GM19025 (cell line): ENCODE results near the gene PCDH9.

Experiments
- ATAC-seq: cut with Tn5 transposase; IDR thresholded peaks from one replicate; pipeline ENCODE4 v1.9.1; 2021; ENCODE audit warnings: mild to moderate bottlenecking, low read depth, moderate library complexity; ENCODE audit not compliant: unreplicated experiment

Gene PCDH9

DNA sequence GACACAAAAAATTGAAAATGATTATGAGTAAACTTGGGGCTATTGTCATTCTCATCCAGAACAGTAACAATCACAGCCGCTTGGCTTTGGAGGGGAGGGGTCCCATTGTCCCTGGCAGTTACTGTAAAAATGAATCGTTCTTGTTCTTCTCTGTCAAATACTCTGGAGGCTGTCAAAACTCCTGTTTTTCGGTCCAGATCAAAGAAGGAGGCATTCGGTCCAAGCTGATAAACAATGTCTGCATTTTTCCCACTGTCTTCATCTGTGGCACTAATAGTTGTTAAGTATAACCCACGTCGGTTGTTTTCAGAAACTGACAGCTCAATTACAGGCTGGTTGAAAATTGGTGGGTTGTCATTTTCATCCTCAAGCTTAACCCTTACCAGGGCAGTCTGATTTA lies 3.4 kb downstream of the PCDH9 start:
- no peak for ATAC-seq

DNA sequence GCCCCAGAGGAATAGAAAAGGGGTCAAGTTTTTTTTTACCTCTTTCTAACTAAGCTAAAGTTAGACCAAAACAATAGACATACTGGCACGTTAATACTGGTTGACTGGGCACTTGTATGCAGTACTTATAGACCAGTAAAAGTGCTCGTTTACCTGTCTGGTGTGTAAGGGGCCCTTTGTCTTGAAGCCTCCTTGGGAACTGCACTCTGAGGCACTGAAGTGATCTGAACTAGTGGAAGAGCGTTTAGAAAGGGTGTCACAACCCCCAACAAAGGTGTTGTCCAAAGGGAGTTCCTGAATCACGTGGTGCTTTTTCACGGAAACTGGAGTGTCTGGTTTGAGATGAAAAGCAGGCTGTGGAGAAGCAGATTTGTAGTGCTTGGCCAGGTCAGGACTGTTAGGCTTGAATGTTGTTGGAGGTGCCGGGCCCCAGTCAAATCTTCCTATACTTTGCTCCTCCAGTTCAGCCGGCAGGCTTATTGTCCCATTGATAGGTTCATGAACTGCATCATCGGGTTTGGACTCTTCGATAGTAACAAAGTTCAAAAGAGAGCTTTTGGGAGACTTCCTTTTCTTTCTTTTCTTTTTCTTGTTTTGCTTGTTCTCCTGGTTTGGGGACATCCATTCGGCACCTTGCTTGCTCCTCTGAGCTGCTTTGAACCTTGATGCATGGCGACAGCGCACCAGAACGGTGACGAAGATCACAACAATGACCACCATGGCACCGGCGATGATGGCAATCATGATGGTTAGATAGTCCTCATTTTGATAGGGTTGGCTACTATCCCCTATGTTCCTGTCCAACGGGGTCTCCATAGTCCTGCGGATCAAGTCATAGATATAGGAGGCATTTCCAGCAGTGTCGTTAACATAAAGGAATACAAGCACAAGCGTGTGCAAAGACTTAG lies 4.6 kb downstream of the PCDH9 start:
- no peak for ATAC-seq

DNA sequence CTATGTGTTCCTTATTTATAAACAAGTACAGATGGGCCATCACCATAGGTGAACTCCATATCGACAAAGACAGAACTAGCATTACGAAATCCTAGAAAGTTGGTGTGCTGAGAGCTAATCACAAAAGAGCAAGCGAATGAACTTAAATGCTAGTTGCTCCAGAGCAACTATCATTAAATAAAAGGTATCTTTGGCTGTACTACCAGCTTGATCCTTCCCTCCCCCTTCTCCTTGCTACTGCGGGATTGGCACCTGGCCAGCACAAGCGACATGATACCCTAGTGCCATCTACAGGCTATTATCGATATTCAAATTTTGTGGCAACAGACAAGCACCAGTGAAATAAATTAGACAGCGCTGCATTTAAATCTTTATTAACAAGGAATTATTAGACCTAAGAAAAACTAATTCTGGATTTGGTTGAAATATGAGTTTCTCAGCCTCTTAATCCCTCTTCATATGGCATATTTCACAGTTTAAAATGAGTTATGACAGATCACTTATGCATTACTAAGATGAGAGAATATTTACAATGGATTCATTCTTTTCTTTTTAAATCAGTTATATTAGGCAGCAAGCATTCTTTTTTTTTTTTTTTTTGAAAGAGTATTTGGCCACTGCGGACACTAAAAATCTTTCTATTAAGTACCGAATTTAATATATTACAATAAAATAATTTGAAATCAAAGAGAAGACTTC lies 5.8 kb downstream of the PCDH9 start:
- ATAC-seq, result no peak

DNA sequence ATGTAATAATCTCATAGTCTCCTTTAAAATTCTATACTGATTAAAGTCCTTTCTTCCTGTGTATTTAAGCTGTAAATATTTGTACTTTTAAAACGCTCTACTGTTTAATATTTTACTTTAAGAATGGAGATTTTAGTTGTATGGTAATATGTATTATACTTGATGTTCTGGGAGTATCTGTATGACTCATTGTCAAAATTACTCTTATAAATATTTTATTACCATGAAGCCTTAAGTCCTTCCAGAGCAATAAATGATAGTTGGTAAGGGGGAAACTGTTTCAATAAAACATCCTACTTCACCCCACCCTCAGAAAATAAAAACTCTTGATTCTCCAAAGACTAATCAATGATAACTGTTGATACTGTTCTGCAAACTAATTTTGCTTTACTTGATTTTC lies 6.4 kb downstream of the PCDH9 start:
- no peak for ATAC-seq

DNA sequence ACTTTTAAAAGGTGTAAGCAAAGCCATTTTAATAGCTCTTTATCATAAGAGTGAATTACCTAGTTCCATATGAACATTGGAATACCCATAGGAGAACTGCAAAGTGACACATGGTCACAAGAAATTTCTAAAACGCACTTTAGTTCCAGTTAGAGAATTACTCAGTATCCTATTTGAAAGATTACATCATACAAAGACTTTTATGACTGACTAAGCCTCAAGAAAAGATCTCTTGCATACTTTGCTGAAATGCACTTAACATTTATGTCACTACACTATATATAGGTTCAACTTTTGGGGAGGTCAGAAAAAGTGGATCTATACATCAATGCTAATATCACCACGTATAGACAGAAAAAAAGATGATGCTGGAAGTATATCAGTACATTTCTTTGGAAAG lies 7.1 kb downstream of the PCDH9 start:
- no peak for ATAC-seq

DNA sequence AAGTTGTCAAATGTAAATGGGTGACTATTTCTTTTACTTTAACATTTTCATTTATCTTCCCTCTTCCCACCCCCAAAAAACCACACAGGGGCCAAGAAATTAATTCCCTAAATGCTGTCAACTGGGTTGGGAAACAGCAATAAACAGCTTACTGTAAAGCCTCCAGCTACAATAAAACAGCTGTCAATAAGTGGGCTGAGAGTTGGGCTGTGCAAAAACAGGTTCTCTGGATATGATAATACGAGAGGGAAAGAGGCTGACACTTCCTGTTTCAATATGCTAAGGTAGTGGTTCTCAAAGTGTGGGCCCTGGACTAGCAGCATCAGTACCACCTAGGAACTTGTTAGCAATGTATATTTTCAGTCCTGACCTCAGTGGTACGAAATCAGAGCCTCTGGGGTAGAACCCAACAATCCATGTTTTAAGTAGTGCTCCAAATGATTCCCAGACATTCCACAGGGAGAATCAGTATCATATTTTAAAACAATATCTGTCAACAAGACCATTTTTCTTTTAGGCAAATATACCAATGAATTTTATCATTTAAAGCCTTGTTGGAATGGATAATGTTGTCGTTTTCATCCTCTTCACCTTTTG lies 8.4 kb downstream of the PCDH9 start:
- no peak for ATAC-seq

DNA sequence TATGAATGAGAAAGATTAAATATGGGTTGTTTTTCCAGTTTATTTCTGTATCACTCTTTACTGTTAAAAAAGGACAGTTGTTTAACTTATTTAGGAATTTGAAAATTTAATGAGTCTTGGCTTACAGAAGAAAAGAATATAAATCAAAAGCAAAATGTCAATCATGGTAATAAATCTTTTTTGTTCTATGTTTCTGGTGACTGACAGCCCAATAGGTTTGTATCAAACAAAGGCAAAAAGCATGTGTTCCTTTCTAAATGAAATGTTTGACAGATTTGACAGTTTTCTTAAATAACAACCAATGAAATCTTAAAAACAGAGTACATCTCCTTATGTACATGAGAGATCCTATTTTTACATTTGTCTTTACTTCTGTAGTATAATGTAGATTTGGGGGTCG lies 11.0 kb downstream of the PCDH9 start:
- no peak for ATAC-seq

DNA sequence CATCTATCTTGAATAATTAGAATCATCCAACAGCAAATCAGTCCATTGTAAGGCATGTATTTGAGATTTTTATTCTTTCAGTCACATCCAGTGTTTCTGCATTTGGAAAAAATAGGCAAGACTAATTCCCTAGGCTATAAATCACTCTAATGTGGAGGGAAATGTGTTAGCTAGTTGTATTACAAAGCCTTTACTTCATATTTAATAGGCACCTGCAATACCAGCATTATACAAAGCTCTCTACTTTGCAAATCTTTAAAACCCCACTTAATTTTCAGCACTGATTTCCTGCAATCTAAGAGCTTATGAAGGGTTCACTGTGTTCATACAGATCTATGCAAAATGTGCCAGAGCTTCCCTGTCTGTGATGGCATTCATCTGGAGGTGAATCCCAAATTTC lies 12.3 kb downstream of the PCDH9 start:
- no peak for ATAC-seq

DNA sequence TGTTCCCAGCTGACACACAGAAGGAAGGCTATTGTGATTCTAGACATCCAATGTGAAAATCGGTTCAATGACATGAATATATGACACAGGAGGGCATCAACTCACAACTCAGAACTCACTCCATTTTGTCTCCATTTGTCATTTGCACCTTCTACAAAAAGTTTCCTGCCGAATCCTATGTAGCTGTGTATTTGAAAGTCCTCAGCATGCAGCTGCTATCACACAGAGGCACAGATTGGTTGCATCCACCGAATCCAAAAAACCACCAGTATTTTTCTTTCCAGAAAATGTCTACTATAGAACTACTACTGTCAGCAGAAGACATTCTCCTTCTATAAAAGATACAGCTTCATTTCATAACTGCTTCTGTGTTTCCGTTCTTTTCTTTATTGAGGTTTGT lies 13.3 kb downstream of the PCDH9 start:
- ATAC-seq, result no peak

DNA sequence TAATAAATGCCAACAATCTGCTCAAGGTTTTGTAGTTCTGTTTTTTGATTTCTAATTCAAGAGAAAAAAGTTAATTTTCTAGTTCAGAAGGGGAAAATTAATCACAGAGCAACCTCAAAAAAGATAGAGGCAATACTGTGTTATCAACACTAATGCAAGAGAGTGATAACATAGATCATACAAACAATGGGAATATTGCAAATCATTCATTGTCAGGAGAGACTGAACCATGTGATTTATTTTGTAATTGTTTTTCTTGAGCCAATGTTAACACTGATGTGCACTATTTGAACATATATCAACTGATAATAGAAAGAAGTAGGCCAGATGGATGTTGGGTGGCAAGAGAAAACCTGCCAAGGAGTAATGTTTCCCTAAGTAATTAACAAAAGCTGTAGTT lies 19.9 kb downstream of the PCDH9 start:
- ATAC-seq, result no peak

DNA sequence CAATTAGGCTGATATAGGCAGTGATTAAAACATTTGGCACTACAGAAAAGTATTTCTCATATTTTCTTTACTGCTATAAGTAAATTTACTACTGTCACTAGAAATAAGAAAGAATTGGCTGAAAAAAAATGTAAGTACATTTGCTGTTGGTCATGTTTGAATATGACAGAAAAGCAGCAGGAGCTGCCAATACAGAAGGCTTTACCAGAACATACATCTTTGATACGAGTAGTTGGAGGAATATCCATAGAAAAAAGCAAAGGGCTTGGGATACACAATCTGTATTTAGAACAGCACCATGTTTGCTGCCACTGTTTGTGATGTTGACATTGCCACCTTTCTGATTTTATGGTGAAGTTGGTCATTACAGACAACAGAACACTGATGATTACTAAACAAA lies 21.6 kb downstream of the PCDH9 start:
- no peak for ATAC-seq

DNA sequence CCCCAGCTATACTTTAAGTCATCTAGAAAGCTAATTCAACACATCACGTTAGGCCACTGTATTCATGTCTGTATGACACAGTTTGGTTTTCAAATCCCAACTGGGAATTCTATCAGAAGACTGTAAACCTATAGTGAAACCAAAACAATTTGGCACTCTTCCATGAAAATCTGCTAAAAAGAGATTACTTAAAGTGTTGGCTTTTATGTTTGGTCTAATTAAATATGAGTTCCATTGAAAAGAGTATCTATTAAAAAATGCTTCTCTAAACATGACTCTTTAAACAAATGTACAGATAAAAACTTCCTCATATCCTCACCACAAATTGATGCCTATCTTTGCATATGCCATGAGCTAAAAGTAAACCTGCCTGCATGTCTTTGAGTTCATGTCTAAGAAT lies 25.4 kb downstream of the PCDH9 start:
- no peak for ATAC-seq

DNA sequence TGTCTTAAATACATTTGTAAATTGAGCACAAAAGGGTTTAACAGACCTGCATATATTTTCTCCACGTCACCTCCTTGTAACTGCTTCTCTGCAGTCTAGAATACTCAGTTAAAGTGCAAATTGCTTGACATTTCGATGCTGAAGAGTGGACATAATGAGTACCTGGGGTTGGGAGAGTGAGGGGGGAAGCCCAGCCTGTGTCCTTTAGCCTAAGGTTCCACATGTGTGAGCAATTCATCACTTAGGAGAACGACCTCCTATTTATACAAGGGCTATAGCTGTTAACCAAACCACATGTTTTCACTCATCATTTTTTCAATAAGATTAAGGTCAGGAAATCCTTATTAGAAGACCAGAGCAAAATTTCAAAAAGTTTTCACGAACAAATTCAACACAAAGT lies 29.5 kb downstream of the PCDH9 start:
- no peak for ATAC-seq

DNA sequence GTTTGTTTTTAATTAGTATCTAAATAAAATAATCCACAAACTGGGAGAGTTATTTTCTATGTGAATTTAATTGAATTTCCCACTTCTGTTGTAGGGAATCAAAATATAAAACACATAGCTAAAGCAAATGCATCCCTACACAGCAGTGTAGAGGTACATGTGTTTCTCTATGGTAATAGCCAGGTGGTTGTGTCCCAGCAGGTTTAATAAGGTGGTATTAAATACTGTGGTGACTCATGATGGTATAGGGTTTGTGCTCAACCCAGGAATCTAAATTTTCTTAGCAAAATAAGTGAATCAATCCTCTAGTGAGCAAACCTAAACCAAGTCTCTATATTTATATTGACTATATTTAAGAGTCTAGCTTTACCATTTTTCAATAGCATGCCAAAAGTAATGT lies 30.0 kb downstream of the PCDH9 start:
- no peak for ATAC-seq

DNA sequence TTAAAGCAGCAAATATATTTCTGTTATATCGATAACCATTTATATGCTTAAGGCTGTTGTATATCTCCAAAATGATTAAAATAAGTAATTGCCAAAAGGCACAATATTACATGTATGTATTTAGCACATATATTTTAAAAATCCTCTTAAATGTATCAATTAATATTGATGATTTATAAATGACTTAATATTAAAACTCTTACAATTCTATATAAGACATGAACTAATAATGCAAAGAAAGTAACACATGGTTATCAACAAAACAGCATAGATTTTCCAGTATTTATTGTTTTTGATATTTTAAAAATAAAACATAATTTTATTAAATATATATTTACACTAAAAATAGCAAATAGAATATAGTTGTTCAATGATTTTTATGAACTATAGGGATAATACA lies 32.4 kb downstream of the PCDH9 start:
- ATAC-seq, result no peak

DNA sequence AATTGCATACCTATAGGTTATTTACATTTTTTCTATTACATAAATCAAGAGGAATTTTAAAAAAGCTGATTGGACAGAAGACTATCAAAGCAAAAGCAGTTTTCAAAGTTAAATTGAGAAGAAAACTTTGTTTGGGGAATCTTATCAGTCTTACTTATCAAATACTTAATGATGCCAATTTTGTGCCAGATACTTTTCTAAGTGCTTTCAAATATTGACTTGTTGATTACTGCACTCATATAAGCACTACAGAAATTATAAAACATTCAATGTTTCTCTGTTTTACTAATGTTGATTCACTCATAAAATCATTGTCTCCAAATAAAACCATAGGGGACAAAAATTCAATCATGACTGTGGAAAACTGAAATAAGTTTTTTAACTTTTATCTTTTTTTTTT lies 36.2 kb downstream of the PCDH9 start:
- no peak for ATAC-seq

DNA sequence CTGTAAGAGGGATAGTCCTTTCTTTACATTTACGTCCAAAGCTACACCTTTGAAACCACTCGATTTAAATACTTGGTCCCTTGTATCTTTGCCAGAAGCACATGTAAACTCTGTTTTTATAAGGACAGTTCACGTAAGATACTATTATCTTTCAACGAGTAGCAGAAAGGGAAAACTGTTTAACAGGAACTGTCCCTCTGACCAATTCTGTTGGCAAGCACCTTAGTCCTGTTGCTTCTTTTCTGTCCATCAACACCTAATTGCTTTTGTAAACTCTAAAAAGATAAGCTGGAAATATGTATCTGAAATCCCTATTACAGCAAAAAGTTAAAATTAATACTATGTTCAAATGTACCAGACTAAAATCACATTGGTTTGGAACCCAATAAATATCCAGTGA lies 37.4 kb downstream of the PCDH9 start:
- no peak for ATAC-seq

DNA sequence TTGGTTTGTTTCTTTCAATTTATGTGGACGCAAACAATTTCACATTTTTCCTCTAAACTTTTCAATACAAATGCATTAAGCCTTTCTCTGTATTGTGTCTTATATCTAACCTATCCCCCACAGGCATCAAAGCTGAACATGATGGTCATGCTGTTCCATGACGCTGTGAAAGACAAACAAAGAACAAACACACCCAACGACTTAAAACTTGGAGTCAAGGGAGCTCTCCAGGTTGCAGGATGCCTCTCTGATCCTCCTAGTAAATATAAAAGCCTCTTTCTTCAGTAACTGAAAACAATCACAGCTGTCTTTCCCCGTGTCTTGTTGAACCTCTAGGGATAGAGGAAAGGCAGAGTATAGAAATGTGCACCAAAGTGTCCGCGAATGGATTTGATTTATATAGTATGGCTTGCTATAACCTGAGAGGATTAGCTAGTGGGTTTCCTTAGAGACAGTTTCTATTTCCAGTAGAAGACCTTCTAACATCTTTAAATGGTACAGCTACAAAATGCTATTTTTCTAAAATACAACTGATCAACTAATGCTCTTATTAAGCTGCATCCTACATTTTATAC lies 43.1 kb downstream of the PCDH9 start:
- ATAC-seq, result no peak

DNA sequence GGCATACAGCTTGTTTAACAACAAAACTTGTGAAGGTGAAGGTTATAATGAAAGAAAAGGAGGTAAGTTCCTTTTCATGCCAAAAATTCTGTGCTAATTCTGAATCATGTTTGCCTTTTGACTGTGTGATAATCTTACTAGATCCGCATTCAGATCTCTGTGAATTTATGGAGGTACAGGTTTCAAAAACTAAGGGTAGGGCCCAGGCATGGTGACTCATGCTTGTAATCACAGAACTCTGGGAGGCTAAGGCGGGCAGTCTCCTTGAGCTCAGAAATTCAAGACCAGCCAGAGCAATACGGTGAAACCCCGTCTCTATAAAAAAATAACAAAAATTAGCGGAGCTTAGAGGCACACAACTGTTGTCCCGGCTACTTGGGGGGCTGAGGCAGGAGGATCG lies 45.9 kb downstream of the PCDH9 start:
- no peak for ATAC-seq

DNA sequence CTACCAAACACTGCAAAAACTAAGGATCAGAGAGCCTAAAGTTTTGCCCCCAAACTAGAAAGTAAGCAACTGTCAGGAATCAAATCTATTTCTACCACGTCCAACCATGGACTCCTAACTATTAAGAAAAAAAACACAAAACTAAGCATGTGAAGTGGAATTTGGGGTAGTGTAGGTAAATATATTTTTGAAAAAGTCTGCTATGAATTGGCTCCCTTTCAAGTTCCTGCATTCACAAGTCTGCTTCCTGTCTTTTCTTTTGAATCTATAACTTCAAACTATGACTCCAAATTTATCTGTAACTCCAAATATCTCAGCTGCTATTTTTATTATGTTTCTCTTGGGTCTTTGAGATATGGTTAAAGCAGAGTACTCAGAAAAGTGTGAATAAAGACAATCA lies 47.0 kb downstream of the PCDH9 start:
- ATAC-seq, result no peak

DNA sequence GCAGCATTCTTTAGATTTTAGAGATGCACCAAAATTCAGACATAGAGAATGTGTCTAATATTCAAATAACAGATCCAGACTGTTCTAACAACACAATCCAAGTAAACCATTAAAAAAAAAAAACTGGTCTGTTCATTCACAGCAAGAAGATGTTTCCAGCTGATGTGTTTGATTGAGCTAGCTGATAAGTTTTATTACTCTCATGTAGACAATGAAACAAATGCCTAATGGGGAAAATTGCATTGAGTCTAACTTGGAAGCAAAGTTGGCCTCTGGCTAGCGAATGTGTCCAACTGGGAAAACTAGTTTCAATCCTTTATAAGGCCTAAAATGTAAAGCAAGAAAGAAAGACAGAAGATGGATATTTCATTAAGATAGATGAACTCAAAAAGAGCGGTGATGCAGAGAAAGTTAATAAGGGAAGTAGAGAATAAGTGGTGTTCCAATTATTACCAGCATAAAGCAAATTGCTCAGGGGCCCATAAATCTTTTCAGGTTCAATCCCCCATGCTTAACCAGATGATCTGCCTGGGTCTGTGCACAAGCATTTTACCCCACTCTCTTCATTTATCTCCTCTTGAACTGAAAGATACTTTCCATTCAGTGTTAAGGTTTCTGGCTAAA lies 54.2 kb downstream of the PCDH9 start:
- no peak for ATAC-seq
